NOMO-1 treated with DMSO at 0.1 percent for 48 hours (cell line): ENCODE results near the gene GPR42.

Experiments
- DNase-seq: peaks from one replicate; lab custom pipeline; 2025; ENCODE audit not compliant: unreplicated experiment; lab: John Stamatoyannopoulos, UW

GPR42 gene, protein sequence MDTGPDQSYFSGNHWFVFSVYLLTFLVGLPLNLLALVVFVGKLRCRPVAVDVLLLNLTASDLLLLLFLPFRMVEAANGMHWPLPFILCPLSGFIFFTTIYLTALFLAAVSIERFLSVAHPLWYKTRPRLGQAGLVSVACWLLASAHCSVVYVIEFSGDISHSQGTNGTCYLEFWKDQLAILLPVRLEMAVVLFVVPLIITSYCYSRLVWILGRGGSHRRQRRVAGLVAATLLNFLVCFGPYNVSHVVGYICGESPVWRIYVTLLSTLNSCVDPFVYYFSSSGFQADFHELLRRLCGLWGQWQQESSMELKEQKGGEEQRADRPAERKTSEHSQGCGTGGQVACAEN

DNA sequence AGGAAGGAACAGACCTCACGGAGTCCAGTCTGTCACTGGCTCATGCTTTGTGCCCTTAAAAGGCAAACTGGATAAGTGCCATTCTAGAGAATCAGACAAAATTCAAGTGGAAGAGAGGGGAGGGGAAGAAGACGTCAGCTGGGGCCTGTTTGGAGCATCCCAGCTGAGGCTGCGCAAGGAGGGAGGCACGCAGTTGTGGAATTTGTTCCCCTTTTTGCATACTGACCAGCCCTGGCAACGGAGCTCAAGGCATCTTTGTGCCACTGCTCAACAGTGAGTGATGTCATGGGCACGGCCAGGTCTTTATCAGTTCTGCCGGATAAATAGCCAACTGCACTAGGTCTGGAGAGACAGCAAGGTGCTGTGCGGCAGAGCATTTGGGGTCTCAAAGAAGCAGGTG is at the start of gene GPR42:
TSS of gene GPR42 (plus strand) at position 347 of the 400 bp plus-strand sequence. CDS start 292 bp downstream, outside the sequence.
- DNase-seq, result no peak

DNA sequence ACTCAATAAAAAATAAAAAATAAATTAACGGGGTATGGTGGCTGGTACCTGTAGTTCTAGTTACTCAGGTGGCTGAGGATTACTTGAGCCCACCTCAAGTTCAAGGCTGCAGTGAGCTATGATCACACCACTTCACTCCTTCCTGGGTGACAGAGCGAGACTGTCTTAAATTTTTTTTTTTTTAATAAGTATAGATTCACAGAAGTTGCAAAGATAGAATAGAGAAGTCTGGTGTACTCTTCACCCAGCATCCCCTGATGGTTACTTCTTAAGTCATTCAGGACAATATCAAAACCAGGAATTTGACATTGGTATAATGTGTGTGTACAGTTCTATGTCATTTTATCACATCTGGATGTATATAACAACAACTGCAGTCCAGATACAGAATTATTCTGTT is 49.6 kb upstream of the GPR42 start:
- no peak for DNase-seq

DNA sequence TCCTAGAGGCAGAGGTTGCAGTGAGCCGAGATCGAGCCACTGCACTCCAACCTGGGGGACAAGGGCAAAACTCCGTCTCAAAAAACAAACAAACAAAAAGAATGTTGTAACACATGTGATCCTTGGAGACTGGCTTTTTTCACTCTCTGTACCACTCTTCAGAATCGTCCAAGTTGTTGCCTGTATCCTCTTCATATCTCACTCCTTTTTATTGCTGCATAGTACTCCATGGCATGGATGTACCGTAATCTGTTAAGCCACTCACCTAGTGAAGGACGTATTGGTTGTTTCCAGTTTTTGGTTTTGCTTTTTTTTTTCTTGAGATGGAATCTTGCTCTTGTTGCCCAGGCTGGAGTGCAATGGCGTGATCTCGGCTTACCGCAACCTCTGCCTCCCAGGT is 48.9 kb upstream of the GPR42 start:
- no peak for DNase-seq

DNA sequence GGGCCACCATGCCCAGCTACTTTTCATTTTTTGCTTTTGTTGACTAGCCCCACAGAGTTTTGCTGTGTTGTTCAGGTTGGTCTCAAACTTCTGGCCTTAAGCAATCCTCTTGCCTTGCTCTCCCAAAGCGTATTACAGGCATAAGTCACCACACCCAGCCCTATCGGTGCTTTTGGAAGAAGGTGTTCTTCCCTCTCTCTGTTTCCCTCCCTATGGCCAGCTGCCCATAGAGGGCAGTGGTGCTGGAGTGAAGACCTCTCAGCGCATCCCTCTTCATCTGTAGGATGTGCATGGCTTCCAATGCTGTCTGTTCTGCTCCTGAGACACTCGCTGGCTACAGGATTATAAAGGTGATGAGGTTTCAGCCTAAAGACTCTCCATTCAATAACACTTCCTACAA is 43.2 kb upstream of the GPR42 start:
- DNase-seq, result no peak

DNA sequence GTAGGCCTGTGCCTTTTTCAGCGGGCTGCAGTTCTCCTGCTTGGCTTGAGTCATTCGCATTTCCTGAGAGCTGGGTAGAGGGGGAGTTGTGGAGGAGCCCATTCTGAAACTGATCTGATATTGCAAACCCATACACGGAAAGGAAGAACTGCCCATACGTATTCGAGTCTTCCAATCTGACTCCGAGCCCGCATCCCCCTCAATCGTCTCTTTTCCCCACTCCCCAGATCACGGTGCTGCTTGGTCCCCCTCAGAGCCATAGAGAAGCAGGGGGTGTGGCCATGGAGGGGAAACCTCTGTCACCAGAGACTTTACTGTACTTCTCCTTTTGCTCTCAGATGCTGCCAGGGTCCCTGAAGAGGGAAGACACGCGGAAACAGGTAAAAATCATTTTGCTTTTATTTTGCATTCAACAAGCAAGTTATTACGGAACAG is 42.0 kb upstream of the GPR42 start, which contains the start of gene CD22:
TSS of gene CD22 (plus strand) at position 337 of the 435 bp plus-strand sequence. CDS start 2,854 bp downstream, outside the sequence.
- peak; percentile 74 for DNase-seq

DNA sequence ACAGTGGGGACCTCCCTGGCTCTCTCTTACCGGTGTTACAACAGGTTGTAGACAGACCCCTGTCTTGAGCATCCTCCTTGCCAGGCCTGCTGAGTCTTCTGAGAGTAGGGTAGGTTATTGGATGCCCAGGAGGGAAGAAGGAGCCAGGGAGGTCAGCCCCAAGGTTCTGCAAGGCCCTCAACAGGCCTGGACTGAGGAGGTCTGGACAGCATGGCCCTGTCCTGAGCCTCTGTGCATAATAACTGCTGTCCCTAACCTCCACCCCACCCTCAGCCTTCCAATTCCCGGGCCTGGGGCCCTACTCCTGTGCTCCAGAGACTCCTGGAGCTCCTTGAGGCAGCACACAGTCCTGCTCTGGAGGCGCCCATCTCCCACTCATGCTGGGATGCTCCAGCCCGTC is 41.5 kb upstream of the GPR42 start:
- DNase-seq, result no peak

DNA sequence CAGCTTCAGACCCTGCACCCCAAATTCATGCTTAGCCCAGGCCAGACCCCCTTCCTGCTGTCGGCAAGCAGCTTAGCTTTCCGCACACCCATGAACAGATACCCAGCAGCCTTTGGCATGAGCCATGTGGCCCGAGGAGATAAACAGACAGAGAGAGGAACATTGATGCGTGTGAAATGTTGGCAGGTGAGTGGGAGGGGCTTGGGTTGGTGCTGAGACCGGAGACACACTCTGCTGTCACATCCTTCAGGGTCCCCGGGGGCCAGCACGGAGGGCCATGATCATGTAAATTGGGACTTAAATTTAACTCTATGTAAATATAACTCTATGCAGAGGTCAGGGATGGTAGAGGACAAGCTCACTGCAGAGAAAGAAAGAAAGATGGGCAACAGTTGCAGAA is 40.4 kb upstream of the GPR42 start:
- no peak for DNase-seq

DNA sequence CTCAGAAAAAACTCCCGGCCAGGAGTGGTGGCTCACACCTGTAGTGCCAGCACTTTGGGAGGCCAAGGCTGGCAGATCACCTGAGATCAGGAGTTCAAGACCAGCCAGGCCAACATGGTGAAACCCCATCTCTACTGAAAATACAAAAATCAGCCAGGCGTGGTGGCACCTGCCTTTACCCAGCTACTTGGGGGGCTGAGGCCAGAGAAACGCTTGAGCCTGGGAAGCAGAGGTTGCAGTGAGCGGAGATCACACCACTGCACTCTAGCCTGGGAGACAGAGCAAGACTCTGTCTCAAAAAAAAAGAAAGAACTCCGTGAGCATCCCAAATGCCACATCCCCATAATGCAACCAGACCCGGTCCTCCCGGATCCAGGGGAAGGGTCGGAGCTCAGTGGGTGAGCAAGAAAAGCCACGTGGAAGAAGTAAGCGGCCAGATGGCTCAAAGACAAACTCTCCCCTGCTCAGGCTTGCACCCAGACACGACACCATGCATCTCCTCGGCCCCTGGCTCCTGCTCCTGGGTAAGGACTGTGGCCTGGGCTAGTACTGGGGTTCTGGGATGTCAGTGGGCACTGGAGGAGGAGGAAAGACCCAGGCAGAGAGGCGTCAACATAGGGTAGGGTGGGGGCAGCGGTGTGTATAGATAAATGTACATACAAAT is 39.2 kb upstream of the GPR42 start:
- no peak for DNase-seq

DNA sequence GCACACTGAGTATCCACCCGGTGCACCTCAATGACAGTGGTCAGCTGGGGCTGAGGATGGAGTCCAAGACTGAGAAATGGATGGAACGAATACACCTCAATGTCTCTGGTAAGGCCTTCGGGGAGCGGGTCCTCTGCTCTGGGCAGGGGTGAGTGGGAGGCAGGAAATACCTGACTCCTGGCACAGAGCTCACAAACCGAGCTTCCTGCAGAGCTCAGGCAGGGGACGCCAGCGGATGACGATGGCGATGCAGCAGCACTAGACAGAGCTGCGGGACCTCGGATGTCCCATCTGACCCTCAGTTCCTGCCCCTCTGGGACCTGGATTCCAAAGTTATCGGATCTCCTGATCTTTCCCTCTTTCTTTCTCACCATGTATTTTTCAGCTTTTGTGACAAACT is 38.1 kb upstream of the GPR42 start:
- DNase-seq, result no peak

DNA sequence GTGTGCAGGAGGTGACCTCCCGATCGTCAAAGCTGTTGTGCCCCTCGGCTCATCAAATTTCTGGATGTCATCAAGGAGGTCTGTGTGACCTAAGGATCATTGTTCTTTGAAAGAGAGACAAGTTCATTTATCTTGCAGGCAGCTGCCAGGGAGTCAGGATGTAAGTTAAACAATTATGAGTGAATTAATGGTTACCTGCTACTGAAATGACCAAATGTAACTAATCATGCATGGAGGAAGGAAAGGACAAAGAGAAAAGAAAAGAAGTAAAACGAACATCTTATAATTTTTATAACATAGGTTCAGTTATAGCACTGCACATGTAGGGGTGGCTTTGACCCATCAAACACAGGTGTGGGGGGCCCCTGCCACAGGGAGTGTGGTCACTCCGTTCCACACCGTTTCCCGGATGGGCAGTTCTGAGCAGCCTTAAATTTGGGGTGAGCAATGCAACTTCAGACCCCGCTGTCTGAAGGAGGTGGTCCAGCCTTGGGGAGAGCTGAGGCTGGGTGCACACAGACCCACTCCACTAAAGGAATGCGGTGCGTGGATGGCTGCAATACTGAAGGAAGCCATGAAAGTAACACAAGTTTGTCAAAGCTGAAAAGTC is 36.6 kb upstream of the GPR42 start:
- DNase-seq, result no peak

DNA sequence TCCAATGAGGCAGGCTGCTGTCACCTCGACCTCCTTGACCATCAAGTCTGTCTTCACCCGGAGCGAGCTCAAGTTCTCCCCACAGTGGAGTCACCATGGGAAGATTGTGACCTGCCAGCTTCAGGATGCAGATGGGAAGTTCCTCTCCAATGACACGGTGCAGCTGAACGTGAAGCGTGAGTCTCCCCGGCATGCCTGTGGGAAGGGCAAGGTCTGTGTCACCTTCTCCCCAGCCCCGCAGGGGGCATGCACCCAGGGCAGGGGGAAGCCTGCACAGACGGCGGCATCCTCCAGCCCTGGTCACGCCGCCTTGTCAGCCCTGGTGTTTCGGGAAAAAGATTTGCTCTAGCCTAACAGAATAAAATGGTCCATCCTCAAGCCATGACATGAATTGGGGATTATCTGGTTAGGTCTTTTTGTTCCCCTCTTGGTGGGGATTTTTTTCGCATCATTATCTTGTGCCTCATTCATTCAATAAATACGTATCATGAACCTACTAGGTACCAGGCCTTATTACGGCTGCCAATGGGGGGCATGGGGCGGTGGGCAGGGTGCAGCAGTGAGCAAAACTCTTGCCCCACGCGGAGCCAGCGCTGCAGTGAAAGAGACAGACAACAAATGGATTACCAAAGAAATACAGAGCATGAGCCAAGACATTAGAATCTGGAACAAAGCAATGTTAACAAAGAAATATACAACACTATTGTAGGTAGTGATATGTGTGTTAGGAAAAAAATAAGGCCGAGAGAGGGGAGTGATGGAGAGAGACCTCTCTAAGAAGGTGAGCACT is 34.5 kb upstream of the GPR42 start:
- DNase-seq, result no peak

DNA sequence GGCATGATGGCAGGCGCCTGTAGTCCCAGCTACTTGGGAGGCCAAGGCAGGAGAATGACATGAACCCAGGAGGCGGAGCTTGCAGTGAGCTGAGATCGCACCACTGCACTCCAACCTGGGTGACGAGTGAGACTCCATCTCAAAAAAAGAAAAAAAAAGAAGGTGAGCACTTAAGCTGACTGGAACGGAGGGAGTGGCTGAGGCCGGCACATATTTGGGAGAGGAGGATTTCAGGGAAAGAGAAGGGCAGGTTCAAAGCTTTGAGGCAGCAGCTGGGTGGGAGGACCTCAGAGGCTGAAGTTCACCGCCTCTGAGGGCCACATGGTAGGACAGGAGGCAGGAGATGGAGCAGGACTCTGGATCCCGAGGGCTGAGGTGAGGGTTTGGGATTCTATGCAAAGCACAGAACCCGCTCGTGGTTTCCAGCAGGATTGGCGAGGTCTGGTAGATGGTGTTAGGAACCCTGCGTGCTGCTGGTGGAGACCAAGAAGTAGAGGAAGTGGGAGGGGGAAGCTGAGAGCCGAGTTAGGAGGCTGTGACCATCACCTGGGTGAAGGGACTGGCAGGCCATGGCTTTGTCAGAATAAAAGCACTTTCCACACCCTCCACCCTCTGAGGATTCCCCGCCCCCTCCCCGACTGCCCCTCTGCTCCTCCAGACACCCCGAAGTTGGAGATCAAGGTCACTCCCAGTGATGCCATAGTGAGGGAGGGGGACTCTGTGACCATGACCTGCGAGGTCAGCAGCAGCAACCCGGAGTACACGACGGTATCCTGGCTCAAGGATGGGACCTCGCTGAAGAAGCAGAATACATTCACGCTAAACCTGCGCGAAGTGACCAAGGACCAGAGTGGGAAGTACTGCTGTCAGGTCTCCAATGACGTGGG is 33.5 kb upstream of the GPR42 start:
- DNase-seq, result no peak

DNA sequence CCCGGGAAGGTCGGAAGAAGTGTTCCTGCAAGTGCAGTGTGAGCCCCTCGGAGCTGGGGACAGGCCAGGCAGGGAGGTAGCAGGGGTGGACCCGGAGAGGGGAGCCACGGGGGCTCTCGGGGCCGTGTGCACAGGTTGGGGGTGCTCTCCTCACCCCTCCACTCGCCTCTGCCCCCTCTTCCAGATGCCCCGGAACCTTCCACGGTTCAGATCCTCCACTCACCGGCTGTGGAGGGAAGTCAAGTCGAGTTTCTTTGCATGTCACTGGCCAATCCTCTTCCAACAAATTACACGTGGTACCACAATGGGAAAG is 32.9 kb upstream of the GPR42 start:
- DNase-seq, result no peak

DNA sequence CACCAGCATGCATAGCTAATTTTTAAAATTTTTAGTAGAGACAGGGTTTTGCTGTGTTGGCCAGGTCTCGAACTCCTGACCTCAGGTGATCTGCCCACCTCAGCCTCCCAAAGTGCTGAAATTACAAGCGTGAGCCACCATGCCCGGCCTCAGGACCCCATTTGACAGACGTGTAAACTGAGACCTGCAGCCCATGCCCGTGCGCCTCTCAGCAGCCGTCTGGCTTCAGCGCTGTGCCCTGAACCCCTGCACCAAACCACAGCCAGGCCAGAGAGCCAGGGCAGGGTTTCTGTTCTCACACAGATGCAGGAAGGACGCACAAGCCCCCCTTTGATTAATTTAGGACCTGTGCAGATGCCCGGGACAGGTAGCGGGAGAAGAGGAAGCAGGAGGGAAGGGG is 30.4 kb upstream of the GPR42 start:
- no peak for DNase-seq

DNA sequence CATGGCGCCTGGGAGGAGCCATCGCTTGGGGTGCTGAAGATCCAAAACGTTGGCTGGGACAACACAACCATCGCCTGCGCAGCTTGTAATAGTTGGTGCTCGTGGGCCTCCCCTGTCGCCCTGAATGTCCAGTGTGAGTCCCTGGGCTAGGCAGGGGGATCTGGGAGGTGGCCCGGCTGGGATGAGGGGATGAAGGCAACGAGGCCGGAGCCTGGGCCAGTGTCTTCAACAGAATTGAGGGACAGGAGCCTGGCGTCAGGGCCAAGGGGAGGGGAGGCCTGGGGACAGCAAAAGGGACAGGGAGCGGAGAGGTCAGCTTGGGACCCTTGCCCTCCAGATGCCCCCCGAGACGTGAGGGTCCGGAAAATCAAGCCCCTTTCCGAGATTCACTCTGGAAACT is 29.9 kb upstream of the GPR42 start:
- DNase-seq, result no peak

DNA sequence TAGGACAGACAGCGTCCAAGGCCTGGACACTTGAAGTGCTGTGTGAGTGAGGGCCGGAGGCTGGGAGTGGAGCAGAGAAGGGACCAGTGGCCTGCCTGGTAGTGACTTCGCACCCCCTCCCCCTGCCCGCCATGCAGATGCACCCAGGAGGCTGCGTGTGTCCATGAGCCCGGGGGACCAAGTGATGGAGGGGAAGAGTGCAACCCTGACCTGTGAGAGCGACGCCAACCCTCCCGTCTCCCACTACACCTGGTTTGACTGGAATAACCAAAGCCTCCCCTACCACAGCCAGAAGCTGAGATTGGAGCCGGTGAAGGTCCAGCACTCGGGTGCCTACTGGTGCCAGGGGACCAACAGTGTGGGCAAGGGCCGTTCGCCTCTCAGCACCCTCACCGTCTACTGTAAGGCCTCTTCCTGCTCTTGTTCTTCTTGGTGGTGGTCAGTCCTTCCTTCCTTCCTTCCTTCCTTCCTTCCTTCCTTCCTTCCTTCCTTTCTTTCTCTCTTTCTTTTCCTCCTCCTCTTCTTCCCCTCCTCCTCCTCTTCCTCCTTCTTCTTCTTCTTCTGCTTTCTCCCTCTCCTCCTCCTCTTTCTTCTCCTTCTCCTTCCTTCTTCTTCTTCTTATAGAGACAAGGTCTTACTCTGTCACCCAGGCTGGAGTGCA is 29.2 kb upstream of the GPR42 start:
- no peak for DNase-seq

DNA sequence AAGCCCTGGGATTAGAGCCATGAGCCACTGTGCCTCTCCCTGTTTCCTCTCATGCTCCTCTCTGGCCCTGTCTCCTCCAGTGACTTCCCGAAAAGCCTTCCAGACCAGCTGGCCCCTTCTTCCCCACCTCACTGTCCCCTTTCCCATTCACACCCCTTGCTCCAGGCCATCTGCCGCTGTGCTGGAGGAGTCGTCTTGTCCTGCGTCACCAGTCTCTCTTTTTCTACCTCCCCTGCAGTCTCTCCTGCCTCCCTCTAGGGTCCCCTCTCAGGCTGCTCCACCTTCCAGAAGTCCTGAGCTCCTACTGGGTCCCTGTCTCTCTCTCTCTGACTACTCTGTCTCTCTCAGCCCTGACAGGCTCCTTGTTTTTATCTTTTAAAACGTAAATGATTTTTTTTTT is 28.4 kb upstream of the GPR42 start:
- DNase-seq, result no peak

DNA sequence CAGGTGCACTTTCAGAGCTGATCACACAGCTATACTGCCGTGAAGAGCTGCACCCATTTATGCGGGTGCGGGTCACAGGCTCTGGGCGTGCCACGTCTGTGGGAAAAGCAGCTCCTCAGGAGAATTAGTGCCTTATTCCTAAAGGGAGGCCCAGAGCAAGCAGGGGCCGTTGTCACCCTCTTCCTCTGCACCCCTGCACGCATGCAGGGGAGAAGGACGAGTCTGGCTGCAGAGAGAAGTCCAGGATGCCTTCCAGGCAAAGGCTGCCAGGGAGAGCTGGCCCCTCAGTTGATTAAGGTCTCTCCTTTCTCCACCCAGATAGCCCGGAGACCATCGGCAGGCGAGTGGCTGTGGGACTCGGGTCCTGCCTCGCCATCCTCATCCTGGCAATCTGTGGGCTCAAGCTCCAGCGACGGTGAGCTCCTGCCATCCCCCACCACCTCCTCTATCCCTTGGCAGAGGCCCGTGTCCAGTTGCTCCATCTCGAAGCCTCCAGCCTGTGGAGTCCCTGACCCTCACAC is 26.3 kb upstream of the GPR42 start:
- DNase-seq, result no peak

DNA sequence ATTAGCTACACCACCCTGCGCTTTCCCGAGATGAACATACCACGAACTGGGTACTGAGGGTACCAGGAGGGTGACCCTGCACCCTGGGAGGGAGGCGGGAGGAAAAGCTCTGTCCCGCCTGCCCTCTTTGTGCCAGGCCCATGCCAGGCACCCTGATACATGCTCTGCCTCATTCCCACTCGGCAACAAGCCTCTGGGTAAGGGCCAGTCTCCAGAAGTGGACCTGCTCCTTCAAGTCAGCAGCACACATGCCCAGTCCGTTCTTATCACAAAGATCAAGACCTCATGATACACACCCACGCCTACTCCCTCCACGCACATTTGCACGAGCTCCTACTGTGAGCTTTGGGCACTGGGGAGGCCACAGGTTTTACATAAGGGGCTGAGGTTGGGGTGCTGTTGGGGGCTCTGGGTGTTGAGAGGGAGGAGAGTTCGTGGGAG is 25.2 kb upstream of the GPR42 start:
- DNase-seq, result no peak
